GM10266 (cell line): ENCODE measurements around the gene NPB.

Experiments used
- DNase-seq: peaks from one replicate; pipeline ENCODE4 v3.0.0; 2012; ENCODE audit errors: extremely low spot score
- CTCF ChIP-seq: IDR thresholded peaks from 2 replicates; pipeline ENCODE4 v1.5.1; 2012; ENCODE audit warnings: mild to moderate bottlenecking, low read depth; ENCODE audit not compliant: control insufficient read depth, insufficient read depth; ENCODE audit errors: missing control alignments

NPB gene

GRCh38 chr17:81860756-81861568, 41.1 kb upstream of the NPB start:
- DNase-seq = peak; percentile 100
- TF ChIP-seq CTCF = no peak

- no peak for DNase-seq
These were observed 38.8 kb upstream of the NPB start for GRCh38 chr17:81863123-81863675.

GRCh38 chr17:81863833-81864768, 37.9 kb upstream of the NPB start:
- DNase-seq = no peak
- TF ChIP-seq CTCF = no peak

More at GRCh38 chr17:81863123-81863675, 38.8 kb upstream of the NPB start:
- no peak for TF ChIP-seq CTCF

GRCh38 chr17:81865358-81865732, 36.7 kb upstream of the NPB start:
- TF ChIP-seq CTCF = no peak
- no peak for DNase-seq

- no peak for DNase-seq
- TF ChIP-seq CTCF = no peak
These were observed 36.2 kb upstream of the NPB start for GRCh38 chr17:81865733-81866439.

- no peak for TF ChIP-seq CTCF
These were observed 35.4 kb upstream of the NPB start for GRCh38 chr17:81866440-81867169.

More at GRCh38 chr17:81866440-81867169, 35.4 kb upstream of the NPB start:
- no peak for DNase-seq
